Panc1 (cell line): Measurements from ENCODE around the gene CUX1. TPM values are rescaled to one million over a fixed set of nuclear protein-coding genes. Genes with fewer than 3 reads are reported as not detected.

ENCODE experiments used
- ATAC-seq: fragments of 200-7000 bp; cut with Tn5 transposase; 2 replicates; pipeline ENCODE4 v1.9.1; 2020; ENCODE audit warnings: mild to moderate bottlenecking, moderate library complexity
- BruUV-seq: library from RNA; stranded (reverse); fragments of 400-500 nt; replicated peaks from 2 replicates; lab custom pipeline; 2021; lab: Mats Ljungman, UMichigan
- CTCF ChIA-PET: fragments of 300-600 bp; sonication (Branson Sonifier 250); formaldehyde crosslinking; loops from one replicate; lab custom pipeline; 2022; ENCODE audit warnings: antibody characterized with exemption; lab: Charles Lee
- POLR2A ChIA-PET: fragments of 300-600 bp; sonication (Branson Sonifier 250); formaldehyde crosslinking; loops from one replicate; lab custom pipeline; 2022; ENCODE audit warnings: antibody characterized with exemption; lab: Charles Lee
- DNase-seq: peaks from one replicate; pipeline ENCODE4 v3.0.0-alpha.2; 2010; ENCODE audit warnings: low read depth, low spot score
- H3K27ac ChIP-seq: 2 replicates; pipeline ENCODE4 v1.5.1; 2011; ENCODE audit warnings: mild to moderate bottlenecking, low read length, inconsistent platforms
- H3K27me3 ChIP-seq: fragments of 200-500 bp; sonication (Bioruptor generic); 2 replicates; pipeline ENCODE4 v1.6.0; 2014; ENCODE audit warnings: low read length, inconsistent platforms; ENCODE audit not compliant: control insufficient read depth, insufficient read depth
- H3K36me3 ChIP-seq: fragments of 200-500 bp; sonication (Bioruptor generic); 2 replicates; pipeline ENCODE4 v1.5.1; 2014; ENCODE audit warnings: inconsistent platforms, mild to moderate bottlenecking, low read length, moderate library complexity; ENCODE audit not compliant: control insufficient read depth, insufficient read depth
- H3K4me1 ChIP-seq: 2 replicates; pipeline ENCODE4 v1.5.1; 2011; ENCODE audit warnings: inconsistent platforms, mild to moderate bottlenecking, low read length, moderate library complexity; ENCODE audit not compliant: control insufficient read depth, insufficient read depth
- H3K4me3 ChIP-seq, 2 experiments: 2 replicates each; pipeline ENCODE4 v1.5.1; 2011 to 2012; ENCODE audit warnings: low read depth in 2 of 2, low read length in 2 of 2, mild to moderate bottlenecking in 2 of 2, inconsistent platforms in 1 of 2, moderate library complexity in 1 of 2
- H3K9me3 ChIP-seq: fragments of 200-500 bp; sonication (Bioruptor generic); 2 replicates; pipeline ENCODE4 v1.5.1; 2014; ENCODE audit warnings: low read depth, mild to moderate bottlenecking, inconsistent platforms, low read length, moderate library complexity; ENCODE audit not compliant: control insufficient read depth, insufficient read depth
- CTCF ChIP-seq: fragments of 450-650 bp; IDR thresholded peaks from 2 replicates; pipeline ENCODE4 v1.5.1; 2017; ENCODE audit warnings: mild to moderate bottlenecking
- POLR2AphosphoS5 ChIP-seq: IDR thresholded peaks from 2 replicates; pipeline ENCODE4 v1.6.1; 2012; ENCODE audit warnings: mild to moderate bottlenecking, low read depth, low read length, moderate library complexity
- REST ChIP-seq, 2 experiments: IDR thresholded peaks; 2 replicates each; pipeline ENCODE4 v1.6.1; 2011 to 2012; ENCODE audit warnings: low read depth in 2 of 2, control low read depth in 1 of 2, low read length in 1 of 2, mild to moderate bottlenecking in 1 of 2, moderate library complexity in 1 of 2; ENCODE audit not compliant: insufficient read depth in 1 of 2
- SIN3A ChIP-seq: IDR thresholded peaks from 2 replicates; pipeline ENCODE4 v1.6.1; 2012; ENCODE audit warnings: low read depth, mild to moderate bottlenecking, low read length, moderate library complexity, borderline replicate concordance; ENCODE audit not compliant: insufficient read depth
- TCF7L2 ChIP-seq: IDR thresholded peaks from 2 replicates; pipeline ENCODE4 v1.6.1; 2011; ENCODE audit warnings: mild to moderate bottlenecking, low read depth, low read length, inconsistent platforms
- in situ Hi-C: cut with HindIII; loops from 2 replicates; pipeline ENCODE4 v1.10.0; 2016; ENCODE audit warnings: low sequenced_read_pairs, low pct_unique_long_range_greater_than_20kb
- intact Hi-C: fragments of 100-400 bp; cut with micrococcal nuclease; formaldehyde crosslinking; loops from one replicate; pipeline ENCODE4 v1.10.0; 2022; ENCODE audit not compliant: unreplicated experiment
- total RNA-seq: library from RNA; stranded (reverse); gene quantifications from one replicate; pipeline ENCODE4 v1.2.1, GENCODE V29; 2021; ENCODE audit not compliant: unreplicated experiment

Gene CUX1
- total RNA-seq, 1 experiment from 2014 or later = 50.9 TPM

- ChIA-PET POLR2A (no interaction called here), CTCF (no interaction called here)
- Histone ChIP-seq H3K4me3 (no peak overlapping the region), H3K9me3 (no peaks in the 10 kb centered on the region), H3K4me1 (peaks cover 30% of the 10 kb centered on the region), H3K36me3 (no peaks in the 10 kb centered on the region), H3K27ac (no peak overlapping the region), H3K27me3 (no peaks in the 10 kb centered on the region)
- TF ChIP-seq TCF7L2 = no peak
- TF ChIP-seq SIN3A = no peak
- no peak for TF ChIP-seq CTCF
- TF ChIP-seq POLR2AphosphoS5 = no peak
- TF ChIP-seq REST (IDR thresholded peaks at IDR 0.05; ENCODE audit: insufficient read depth in 1 of 2, low read depth in 2 of 2, low read length in 1 of 2) = no peak
- ATAC-seq = no peak
- no TSS peak for BruUV-seq
- in situ Hi-C loops = no loop called here
- intact Hi-C loops = no loop called here
- no peak for DNase-seq
Observed at GRCh38 chr7:101875283-101875846, 57.9 kb downstream of the CUX1 start.

DNA sequence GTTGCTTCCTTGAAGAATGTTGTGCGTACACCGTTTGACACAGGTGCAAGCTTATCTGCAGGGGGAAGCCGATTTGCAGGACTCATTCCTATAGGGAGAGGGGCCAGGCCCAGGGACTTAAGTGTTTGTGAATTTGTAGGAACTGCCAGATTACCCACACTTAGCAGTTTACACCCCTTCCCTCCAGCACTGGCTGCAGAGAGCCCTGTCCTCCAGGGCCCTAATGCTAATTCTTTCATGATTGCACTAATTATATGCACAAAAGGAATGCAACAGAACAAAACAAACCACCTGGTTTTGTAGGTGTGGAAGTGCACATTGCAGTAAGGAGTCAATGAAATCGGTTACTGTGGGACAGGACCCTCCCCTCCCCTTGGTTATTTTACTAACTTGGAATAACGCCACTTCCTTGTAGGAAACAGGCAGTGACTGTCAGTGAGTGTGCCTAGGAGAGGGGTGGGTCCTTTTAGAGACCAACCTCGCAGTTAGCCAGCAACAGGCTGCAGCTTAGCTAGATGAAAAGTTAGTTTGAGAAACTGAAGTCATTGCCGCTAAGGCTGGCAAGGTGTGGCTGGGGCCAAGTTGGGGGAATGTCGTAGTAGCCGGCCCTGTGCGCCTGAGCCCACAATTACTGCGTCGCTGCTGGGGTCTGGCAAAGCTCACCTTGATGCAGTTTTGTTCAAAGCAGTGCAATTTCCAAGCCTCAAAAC is 60.6 kb downstream of the CUX1 start:
- no TSS peak for BruUV-seq
- H3K27me3 ChIP-seq = no peaks in the 10 kb centered on the region
- H3K4me3 ChIP-seq = no peak overlapping the region
- no peak overlapping the region for H3K27ac ChIP-seq
- H3K4me1 ChIP-seq = peaks cover 52% of the 10 kb centered on the region
- no peaks in the 10 kb centered on the region for H3K36me3 ChIP-seq
- CTCF ChIA-PET = no interaction called here
- POLR2A ChIA-PET = no interaction called here
- ATAC-seq (no peak), DNase-seq (no peak)
- in situ Hi-C loops (no loop called here), intact Hi-C loops (no loop called here)
- no peaks in the 10 kb centered on the region for H3K9me3 ChIP-seq
- TF ChIP-seq TCF7L2 (no peak), CTCF (no peak), SIN3A (no peak), POLR2AphosphoS5 (no peak), REST (IDR thresholded peaks at IDR 0.05; ENCODE audit: insufficient read depth in 1 of 2, low read depth in 2 of 2, low read length in 1 of 2) (no peak)
